T-helper 2 cell (primary cell): ENCODE measurements around the gene CCDC51.

Experiments used
- DNase-seq, 5 experiments: peaks; one replicate each; pipeline versions ENCODE4 v3.0.0 to v3.0.0-alpha.2; 2012 to 2022

CCDC51 gene

GRCh38 chr3:48418140-48418539 is 21.8 kb downstream of the CCDC51 start:
- no peak for DNase-seq

DNA sequence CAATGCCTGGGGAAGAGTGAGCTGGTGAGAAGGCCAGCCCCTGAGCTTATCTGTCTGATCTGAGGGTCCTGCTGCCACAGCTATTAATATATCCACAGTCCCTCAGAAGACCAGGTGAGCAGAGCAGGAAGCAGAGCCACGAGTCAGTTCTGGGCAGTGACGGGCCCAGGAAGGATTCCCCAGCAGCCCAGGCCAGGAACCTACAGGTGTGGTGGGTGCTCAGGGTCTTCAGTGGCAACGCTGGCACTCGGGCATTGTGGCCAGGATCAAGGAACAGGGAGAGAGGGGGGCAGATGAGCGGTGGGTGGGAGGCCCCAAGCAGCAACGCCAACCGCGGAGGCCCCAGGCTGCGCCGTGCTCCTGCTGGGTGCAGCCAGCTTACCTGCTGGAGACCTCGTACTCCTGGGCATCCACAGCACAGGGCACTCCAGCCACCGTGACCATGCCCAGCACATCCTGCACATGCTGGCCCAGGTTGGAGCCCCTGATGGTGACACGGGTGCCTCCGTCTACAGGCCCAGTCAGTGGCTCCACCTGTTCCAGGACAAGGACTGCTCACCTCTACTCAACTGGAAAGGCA is 22.3 kb downstream of the CCDC51 start:
- no peak for DNase-seq

- no peak for DNase-seq
These were observed 23.4 kb downstream of the CCDC51 start for GRCh38 chr3:48416546-48416945.

GRCh38 chr3:48416091-48416505 is 23.8 kb downstream of the CCDC51 start:
- DNase-seq: no peak

GRCh38 chr3:48415251-48415953 is 24.5 kb downstream of the CCDC51 start:
- DNase-seq: no peak

- DNase-seq: no peak
These were observed 25.3 kb downstream of the CCDC51 start for GRCh38 chr3:48414376-48415250.

GRCh38 chr3:48413611-48414010 is 26.3 kb downstream of the CCDC51 start:
- no peak for DNase-seq

- no peak for DNase-seq
These were observed 26.8 kb downstream of the CCDC51 start for GRCh38 chr3:48413086-48413485.

- no peak for DNase-seq
These were observed 27.4 kb downstream of the CCDC51 start for GRCh38 chr3:48412375-48413001.

DNA sequence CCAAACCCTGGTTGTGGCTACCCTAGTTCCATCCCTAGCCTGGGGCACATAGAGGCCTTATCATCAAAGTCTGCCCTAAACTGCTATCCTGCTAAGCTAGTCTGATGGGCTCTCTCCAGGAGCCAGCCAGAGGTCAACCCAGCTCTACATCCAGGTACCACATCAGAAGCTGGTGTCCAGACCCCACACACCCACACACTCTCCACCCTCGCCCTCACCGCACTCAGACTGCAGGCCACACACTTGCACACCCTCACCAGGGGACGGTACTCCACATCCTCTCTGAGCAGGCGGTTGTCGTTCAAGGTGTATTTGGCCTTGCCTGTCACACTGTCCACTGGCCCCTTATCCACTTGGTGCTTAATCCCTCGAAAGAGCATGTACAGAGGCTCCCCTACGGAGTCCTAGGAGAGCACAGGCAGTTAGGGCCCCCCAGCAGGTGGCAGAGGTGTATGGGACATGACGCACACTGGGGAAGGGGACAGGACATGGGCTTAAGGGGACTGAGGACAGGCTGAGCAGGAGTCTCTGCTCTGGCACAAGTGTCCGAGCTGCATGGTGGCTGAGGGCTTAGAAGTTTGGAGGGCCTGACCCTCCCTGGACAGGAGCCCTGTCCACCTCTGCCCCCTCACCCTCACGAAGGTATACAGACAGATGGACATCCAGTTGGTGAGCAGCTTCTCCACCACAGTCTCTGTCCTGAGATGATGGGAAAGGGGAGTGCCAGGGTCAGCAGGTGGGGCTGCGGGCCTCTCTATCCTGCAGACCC is 28.1 kb downstream of the CCDC51 start:
- DNase-seq: peak in 1 of 5 experiments; percentile 3

DNA sequence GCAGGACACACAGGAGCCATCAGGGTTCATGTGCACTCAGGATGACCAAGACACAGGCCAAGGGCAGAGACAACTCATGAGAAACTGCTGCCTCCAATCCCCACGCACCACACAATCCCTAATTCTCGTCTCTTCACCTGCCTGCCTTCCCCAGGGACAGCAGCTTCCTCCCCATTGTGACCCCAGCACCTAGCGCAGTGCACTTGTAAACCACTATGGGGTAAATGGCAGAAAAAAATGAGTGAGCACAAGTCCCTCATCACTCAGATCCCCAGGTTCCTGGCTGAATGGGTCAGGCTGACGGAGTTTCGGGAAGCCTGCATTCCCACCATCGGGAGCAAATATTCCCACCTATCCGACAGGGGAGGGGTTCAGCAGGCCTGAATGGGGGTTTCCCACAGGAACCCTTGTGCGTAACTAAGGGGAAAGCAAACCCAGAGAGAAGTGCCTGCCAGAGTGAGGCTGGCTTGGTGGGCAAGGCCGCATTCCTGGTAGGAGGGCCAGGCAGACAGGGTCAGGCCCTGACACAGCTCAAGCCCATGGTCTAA is 28.8 kb downstream of the CCDC51 start:
- no peak for DNase-seq

DNA sequence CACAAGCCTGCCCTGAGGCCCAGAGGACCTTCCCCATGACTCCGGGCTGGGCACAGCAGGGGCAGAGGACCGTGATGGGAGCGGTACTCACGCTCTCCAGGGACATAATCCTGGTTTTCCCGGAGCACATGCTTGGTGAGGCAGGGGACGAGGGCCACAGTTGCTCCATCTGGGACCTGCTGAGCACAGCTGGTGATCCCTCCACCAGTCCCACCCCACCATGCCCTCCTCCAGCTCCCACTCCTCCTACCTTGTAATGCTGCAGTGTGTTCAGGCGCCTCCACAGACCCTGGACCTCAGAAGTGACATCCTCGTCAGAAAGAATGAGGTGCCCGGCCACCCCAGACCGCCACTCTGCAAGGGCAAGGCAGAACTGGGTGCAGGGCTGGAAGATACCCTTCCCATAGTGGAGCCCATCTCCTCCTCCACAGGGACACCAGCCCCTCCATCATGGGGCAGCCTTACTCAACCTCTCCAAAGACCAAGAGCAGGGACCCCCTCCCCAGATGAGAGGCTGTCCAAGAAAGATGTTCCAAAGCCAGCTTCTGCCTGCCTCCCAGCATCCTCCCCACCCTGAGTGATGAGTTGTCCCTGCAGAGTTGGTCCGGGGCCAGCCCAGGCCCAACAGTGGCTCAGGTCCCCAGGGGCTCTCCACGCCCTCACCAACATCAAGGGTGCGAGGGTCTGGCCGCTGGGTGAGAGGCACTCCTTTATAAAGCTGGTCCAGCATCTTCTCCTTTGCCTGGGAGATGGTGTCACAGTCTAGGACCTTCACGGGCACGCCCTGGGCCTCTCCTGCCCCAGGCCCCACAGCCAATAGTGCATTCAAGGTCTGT is 29.5 kb downstream of the CCDC51 start:
- peak in 1 of 5 experiments; percentile 2 for DNase-seq

GRCh38 chr3:48409291-48410201 is 30.4 kb downstream of the CCDC51 start:
- DNase-seq: peak in 1 of 5 experiments; percentile 2

DNA sequence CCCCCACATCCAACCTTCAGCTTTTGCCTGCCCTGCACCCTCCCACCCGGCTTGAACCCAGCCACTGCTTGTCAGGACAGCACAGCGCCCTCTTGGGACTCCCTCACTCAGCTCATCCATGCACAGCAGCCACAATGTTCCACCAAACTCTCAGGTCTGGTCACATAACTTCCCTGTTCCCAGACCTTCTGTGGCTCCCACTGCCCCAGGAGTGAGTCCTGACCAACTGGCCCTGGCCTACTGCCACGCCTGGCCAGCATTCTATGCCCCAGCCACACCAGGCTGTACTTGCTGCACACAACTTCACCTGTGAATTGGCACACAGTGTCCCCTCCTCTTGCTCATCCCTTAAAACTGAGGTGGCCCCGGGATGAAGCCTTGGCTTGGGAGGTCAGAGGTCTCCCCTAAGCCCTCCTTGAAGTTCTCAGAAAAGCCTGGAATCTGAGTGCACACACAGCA is 31.1 kb downstream of the CCDC51 start:
- DNase-seq: peak in 1 of 5 experiments; percentile 1

DNA sequence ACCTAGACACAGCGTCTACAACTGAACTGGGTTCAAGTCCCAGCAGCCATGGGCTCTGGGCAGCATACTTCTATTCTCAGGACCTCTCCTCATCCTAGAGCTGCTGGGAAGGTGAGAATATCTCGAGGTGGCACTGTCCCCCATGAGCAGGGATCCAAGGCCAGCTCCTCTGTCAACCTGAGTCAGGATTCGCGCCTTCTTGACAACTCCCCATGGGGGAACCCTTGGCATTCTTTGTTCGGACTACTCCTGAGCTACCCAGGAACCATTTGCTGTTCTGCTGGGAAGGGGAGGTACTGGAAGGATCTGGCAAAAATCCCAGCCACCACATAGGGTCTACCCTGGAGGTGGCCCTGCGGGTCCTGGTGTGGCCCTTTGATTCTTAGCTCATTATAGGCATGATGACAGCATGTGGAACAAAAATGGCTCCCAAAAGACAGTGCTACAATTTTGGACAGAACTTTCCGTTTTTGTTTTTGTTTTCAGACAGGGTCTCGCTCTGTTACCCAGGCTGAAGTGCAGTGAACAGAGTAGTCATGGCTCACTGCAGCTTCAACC is 32.3 kb downstream of the CCDC51 start:
- no peak for DNase-seq

GRCh38 chr3:48406443-48407431 is 33.2 kb downstream of the CCDC51 start:
- peak in 1 of 5 experiments; percentile 1 for DNase-seq

GRCh38 chr3:48405971-48406370 is 33.9 kb downstream of the CCDC51 start:
- DNase-seq: no peak

GRCh38 chr3:48405343-48405881 is 34.5 kb downstream of the CCDC51 start:
- no peak for DNase-seq
